Measurements from ENCODE around the gene TNFAIP1. TPM values are rescaled to one million over a fixed set of nuclear protein-coding genes. Genes with fewer than 3 reads are reported as not detected.

The TNFAIP1 gene
- total RNA-seq, 1 donor from 2014 or later, result 18.9 TPM

- no peak for ATAC-seq (ENCODE audit: low read depth)
- POLR2A ChIA-PET, result interaction anchor here (0.8 to 2.5 kb wide), 3 partner anchors 8 to 35 kb away, joined by 3 to 20 read pairs (median 13); partner anchors contain the start of genes IFT20, POLDIP2 and TNFAIP1
- peak within 1 kb of the TSS; percentile 85 for H3K27ac Mint-ChIP-seq
- peaks cover 3% of the 10 kb centered on the region for H3K36me3 Mint-ChIP-seq (ENCODE audit: low read depth)
- peaks cover 23% of the 10 kb centered on the region for H3K4me1 Mint-ChIP-seq
- intact Hi-C loops (cut with micrococcal nuclease), result loop anchor here (5.0 kb wide), 1 partner anchor 53 kb away; the partner anchor contains the start of gene TMEM97
- no peaks in the 10 kb centered on the region for H3K9me3 Mint-ChIP-seq
- H3K4me3 Mint-ChIP-seq, result peak within 1 kb of the TSS; percentile 94
- no peak for TF ChIP-seq CTCF (IDR thresholded peaks at IDR 0.05)
- no peak for DNase-seq
- CTCF ChIA-PET, result interaction anchor here (0.8 to 1.3 kb wide), 2 partner anchors 37 to 47 kb away, joined by 3 to 7 read pairs; no protein-coding TSS in a partner anchor
- no peaks in the 10 kb centered on the region for H3K27me3 Mint-ChIP-seq
These were observed 34.6 kb downstream of the TNFAIP1 start, which contains the start of gene VTN for GRCh38 chr17:28370035-28370743. Gene VTN (minus strand): TSS chr17:28370307. CDS start chr17:28370203, 104 bp downstream.

GRCh38 chr17:28370744-28371103 lies 35.2 kb downstream of the TNFAIP1 start:
- no peaks in the 10 kb centered on the region for H3K9me3 Mint-ChIP-seq
- intact Hi-C loops (cut with micrococcal nuclease), result loop anchor here (1.0 to 5.0 kb wide), 4 partner anchors 13 to 53 kb away; partner anchors contain the start of genes IFT20, POLDIP2, SLC46A1 and TMEM97
- DNase-seq, result no peak
- H3K27ac Mint-ChIP-seq, result peak overlapping the region; percentile 85
- ChIA-PET CTCF (interaction anchor here (0.8 to 1.3 kb wide), 2 partner anchors 38 to 46 kb away, joined by 3 to 7 read pairs; no protein-coding TSS in a partner anchor), POLR2A (interaction anchor here (0.8 to 2.5 kb wide), 3 partner anchors 9 to 35 kb away, joined by 3 to 20 read pairs (median 13); partner anchors contain the start of genes IFT20, POLDIP2 and TNFAIP1)
- ATAC-seq (ENCODE audit: low read depth), result no peak
- H3K4me1 Mint-ChIP-seq, result peaks cover 23% of the 10 kb centered on the region
- H3K27me3 Mint-ChIP-seq, result no peaks in the 10 kb centered on the region
- TF ChIP-seq CTCF (IDR thresholded peaks at IDR 0.05), result no peak
- peaks cover 3% of the 10 kb centered on the region for H3K36me3 Mint-ChIP-seq (ENCODE audit: low read depth)
- peak overlapping the region; percentile 94 for H3K4me3 Mint-ChIP-seq

DNA sequence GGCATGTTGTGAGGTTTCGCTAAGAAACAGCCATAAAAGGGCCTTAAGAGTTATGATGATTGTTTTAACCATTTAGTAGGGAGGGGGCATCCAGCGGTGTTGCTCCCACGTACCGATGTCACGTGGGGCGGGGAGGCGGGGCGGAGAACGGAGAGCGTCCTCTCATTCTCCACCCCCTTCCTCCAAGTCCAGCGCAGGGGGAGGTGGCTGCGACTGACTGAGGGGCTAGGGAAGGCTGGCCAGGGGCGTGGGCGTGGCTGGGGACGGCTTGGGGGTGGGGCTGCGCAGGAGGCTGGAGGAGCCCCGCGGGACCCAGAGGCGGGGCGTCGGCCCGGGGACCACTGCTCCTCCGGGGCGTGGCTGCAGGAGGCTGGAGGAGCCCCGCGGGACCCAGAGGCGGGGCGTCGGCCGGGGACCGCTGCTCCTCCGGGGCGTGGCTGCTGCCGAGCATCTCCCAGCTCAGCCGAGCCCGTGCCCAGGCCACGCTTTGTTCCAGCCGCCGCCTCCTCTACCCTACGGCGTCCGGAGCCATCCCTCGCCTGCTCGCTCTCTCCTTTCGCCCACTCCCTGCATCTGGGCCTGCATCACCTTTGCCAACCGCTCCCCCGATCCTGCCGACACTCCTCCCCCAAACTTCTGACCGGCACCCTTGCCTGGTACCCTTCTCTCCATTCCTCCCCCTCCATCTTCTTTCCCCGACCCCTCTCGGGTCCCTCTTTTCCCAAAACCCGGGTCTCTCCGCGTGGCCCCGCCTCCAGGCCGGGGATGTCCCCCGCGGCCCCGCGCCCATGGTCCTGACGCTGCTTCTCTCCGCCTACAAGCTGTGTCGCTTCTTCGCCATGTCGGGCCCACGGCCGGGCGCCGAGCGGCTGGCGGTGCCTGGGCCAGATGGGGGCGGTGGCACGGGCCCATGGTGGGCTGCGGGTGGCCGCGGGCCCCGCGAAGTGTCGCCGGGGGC lies 36.0 kb downstream of the TNFAIP1 start, which contains the start of gene SARM1:
Gene SARM1, plus strand, starts transcription at position 450 of the 958 bp plus-strand sequence. Its CDS starts 339 bp downstream, at position 789.
- peaks cover 23% of the 10 kb centered on the region for H3K4me1 Mint-ChIP-seq
- peaks cover 3% of the 10 kb centered on the region for H3K36me3 Mint-ChIP-seq (ENCODE audit: low read depth)
- peak within 1 kb of the TSS; percentile 94 for H3K4me3 Mint-ChIP-seq
- H3K9me3 Mint-ChIP-seq, result no peaks in the 10 kb centered on the region
- ATAC-seq (ENCODE audit: low read depth) (peak; percentile 90), DNase-seq (peak; percentile 82)
- no peaks in the 10 kb centered on the region for H3K27me3 Mint-ChIP-seq
- POLR2A ChIA-PET, result interaction anchor here (0.7 to 2.5 kb wide), 4 partner anchors 10 to 36 kb away, joined by 3 to 20 read pairs (median 10); partner anchors contain the start of genes IFT20, POLDIP2 and TNFAIP1
- peak within 1 kb of the TSS; percentile 85 for H3K27ac Mint-ChIP-seq
- CTCF ChIA-PET, result interaction anchor here (2.1 kb wide), 1 partner anchor 46 kb away, joined by 6 read pairs; no protein-coding TSS in a partner anchor
- intact Hi-C loops (cut with micrococcal nuclease), result loop anchor here (1.0 to 5.0 kb wide), 4 partner anchors 14 to 54 kb away; partner anchors contain the start of genes IFT20, POLDIP2, SLC46A1 and TMEM97
- TF ChIP-seq CTCF (IDR thresholded peaks at IDR 0.05), result no peak

GRCh38 chr17:28372203-28372944 lies 36.8 kb downstream of the TNFAIP1 start:
- peaks cover 23% of the 10 kb centered on the region for H3K4me1 Mint-ChIP-seq
- TF ChIP-seq CTCF (IDR thresholded peaks at IDR 0.05), result no peak
- ATAC-seq (ENCODE audit: low read depth) (no peak), DNase-seq (peak; percentile 22)
- ChIA-PET CTCF (interaction anchor here (2.1 kb wide), 1 partner anchor 45 kb away, joined by 6 read pairs; no protein-coding TSS in a partner anchor), POLR2A (interaction anchor here (0.7 to 2.5 kb wide), 4 partner anchors 15 to 37 kb away, joined by 3 to 20 read pairs (median 10); partner anchors contain the start of genes IFT20, POLDIP2 and TNFAIP1)
- H3K4me3 Mint-ChIP-seq, result peak overlapping the region; percentile 73
- intact Hi-C loops (cut with micrococcal nuclease), result loop anchor here (5.0 kb wide), 1 partner anchor 55 kb away; the partner anchor contains the start of gene TMEM97
- no peaks in the 10 kb centered on the region for H3K27me3 Mint-ChIP-seq
- H3K9me3 Mint-ChIP-seq, result no peaks in the 10 kb centered on the region
- H3K36me3 Mint-ChIP-seq (ENCODE audit: low read depth), result peaks cover 3% of the 10 kb centered on the region
- H3K27ac Mint-ChIP-seq, result no peak overlapping the region
